Measurements from ENCODE around the gene SRRM1.

The SRRM1 gene

GRCh38 chr1:24709791-24710441, 66.8 kb downstream of the SRRM1 start:
- no peak for TF ChIP-seq GABPA (IDR thresholded peaks at IDR 0.05; ENCODE audit: low read depth)
- TF ChIP-seq SPI1 (IDR thresholded peaks at IDR 0.05; ENCODE audit: borderline replicate concordance, low read depth) = no peak
- no peak overlapping the region for H3K27ac ChIP-seq (replicated peaks)
- H3K27me3 ChIP-seq (ENCODE audit: insufficient read depth, poor library complexity, severe bottlenecking) = no peaks in the 10 kb centered on the region
- H3K4me3 ChIP-seq (replicated peaks; ENCODE audit: insufficient read depth, low read length) = no peak overlapping the region
- no peak for DNase-seq (ENCODE audit: low read depth in 1 of 2, low spot score in 1 of 2)

DNA sequence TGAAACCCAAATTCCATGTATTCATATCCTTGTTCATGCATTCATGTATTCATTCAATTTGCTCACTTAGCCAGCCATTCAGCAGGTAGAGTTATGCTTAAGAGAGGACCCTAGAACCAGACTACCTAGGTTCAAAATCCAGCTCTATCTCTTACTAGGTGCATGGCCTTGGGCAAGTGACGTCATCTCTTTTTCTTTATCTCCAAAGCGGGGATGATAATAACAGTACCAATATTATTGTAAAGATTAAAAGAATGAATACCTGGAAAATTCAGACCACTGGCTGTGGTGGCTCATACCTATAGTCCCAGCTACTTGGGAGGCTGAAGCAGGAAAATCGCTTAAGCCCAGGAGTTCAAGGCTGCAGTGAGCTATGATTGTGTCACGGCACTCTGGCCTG, 68.2 kb downstream of the SRRM1 start:
- TF ChIP-seq SPI1 (IDR thresholded peaks at IDR 0.05; ENCODE audit: borderline replicate concordance, low read depth) (no peak), REST (IDR thresholded peaks at IDR 0.05; ENCODE audit: insufficient replicate concordance, low read depth) (no peak), GABPA (IDR thresholded peaks at IDR 0.05; ENCODE audit: low read depth) (no peak), POLR2AphosphoS5 (IDR thresholded peaks at IDR 0.05; ENCODE audit: low read depth) (no peak)
- TF ChIP-seq, protein P1, sequence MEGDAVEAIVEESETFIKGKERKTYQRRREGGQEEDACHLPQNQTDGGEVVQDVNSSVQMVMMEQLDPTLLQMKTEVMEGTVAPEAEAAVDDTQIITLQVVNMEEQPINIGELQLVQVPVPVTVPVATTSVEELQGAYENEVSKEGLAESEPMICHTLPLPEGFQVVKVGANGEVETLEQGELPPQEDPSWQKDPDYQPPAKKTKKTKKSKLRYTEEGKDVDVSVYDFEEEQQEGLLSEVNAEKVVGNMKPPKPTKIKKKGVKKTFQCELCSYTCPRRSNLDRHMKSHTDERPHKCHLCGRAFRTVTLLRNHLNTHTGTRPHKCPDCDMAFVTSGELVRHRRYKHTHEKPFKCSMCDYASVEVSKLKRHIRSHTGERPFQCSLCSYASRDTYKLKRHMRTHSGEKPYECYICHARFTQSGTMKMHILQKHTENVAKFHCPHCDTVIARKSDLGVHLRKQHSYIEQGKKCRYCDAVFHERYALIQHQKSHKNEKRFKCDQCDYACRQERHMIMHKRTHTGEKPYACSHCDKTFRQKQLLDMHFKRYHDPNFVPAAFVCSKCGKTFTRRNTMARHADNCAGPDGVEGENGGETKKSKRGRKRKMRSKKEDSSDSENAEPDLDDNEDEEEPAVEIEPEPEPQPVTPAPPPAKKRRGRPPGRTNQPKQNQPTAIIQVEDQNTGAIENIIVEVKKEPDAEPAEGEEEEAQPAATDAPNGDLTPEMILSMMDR (IDR thresholded peaks at IDR 0.05; ENCODE audit: insufficient read depth, low read length) = no peak
- Histone ChIP-seq H3K27me3 (ENCODE audit: insufficient read depth, poor library complexity, severe bottlenecking) (no peaks in the 10 kb centered on the region), H3K4me3 (replicated peaks; ENCODE audit: insufficient read depth, low read length) (no peak overlapping the region), H3K27ac (replicated peaks) (no peak overlapping the region)
- DNase-seq (ENCODE audit: low read depth in 1 of 2, low spot score in 1 of 2) = no peak

DNA sequence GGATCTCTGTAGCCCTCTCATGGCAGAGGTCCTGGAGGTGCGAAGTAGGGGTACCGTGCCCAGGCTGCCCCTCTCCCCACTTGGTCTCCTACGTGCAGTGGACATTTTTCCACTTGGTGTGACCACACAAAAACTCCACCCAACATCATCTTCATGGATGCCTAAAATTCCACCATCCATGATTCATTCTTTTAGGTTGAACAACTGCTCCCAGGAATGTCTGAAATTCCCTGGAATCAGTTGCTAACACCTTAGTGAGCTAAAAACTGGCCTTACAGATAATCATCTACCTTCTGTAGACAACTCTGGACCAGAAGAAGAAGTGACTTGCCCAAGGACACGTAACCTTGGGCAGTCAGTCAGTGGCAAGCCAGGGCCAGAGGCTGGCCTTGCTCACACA, 70.1 kb downstream of the SRRM1 start:
- no peak overlapping the region for H3K4me3 ChIP-seq (replicated peaks; ENCODE audit: insufficient read depth, low read length)
- no peaks in the 10 kb centered on the region for H3K27me3 ChIP-seq (ENCODE audit: insufficient read depth, poor library complexity, severe bottlenecking)
- no peak for DNase-seq (ENCODE audit: low read depth in 1 of 2, low spot score in 1 of 2)
- TF ChIP-seq, protein P1 (IDR thresholded peaks at IDR 0.05; ENCODE audit: insufficient read depth, low read length) = no peak
- no peak overlapping the region for H3K27ac ChIP-seq (replicated peaks)

DNA sequence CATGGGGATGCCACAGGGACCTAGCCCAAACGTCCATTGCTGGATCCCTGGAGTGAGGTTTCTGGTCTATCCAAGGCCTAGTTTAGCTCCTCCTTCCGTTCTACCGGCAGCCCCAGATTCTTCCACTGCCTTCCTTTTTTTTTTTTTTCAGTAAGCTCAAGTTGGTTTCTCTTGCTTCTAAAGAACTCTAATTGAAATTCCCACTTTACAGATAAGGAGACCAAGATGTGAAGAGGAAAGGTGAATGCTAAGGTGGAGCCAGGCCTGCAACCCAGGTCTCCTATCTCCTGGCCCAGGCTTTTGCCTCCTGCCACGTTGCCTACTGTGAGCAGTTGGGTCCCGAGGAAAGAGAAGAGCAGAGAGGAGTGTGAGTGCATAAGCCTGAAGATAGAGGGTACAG, 70.6 kb downstream of the SRRM1 start:
- H3K27ac ChIP-seq (replicated peaks) = no peak overlapping the region
- TF ChIP-seq, protein P1 (IDR thresholded peaks at IDR 0.05; ENCODE audit: insufficient read depth, low read length) = no peak
- TF ChIP-seq REST (IDR thresholded peaks at IDR 0.05; ENCODE audit: insufficient replicate concordance, low read depth) = no peak
- TF ChIP-seq POLR2AphosphoS5 (IDR thresholded peaks at IDR 0.05; ENCODE audit: low read depth) = no peak
- no peak for TF ChIP-seq SPI1 (IDR thresholded peaks at IDR 0.05; ENCODE audit: borderline replicate concordance, low read depth)
- no peak for TF ChIP-seq GABPA (IDR thresholded peaks at IDR 0.05; ENCODE audit: low read depth)
- no peaks in the 10 kb centered on the region for H3K27me3 ChIP-seq (ENCODE audit: insufficient read depth, poor library complexity, severe bottlenecking)
- H3K4me3 ChIP-seq (replicated peaks; ENCODE audit: insufficient read depth, low read length) = no peak overlapping the region
- no peak for DNase-seq (ENCODE audit: low read depth in 1 of 2, low spot score in 1 of 2)

All from HL-60 (cell line).